ENCODE measurements around the gene RBBP7.

RBBP7 gene

DNA sequence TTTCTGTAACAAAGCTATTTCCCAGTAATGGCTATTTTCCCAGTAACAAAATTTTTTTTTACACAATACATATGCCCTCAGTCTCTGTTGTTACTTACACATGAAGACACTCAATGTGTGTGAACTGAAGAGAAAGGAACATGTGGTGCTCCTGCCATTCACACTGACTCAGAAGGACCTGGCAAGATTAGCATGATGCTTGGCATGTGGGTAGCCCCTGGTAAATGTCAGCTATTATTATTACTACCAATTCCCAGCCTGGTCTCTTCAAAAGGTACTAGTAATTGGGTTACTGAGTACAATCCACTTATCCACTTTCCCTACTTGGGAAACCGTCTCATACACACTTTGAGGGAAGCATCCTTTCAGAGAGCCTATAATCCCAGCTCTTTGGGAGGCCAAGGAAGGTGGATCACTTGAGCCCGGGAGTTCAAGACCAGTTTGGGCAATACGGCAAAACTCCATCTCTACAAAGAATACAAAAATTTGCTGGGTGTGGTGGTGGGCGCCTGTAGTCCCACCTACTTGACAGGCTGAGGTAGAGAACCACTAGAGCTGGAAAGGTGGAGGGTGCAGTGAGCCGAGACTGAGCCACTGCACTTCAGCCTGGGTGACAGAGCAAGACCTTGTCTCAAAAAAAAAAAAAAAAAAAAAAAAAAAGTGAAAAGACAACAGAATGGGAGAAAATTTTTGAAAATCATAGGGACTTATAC is 14.6 kb downstream of the RBBP7 start:
- H3K4me3 ChIP-seq (ENCODE audit: severe bottlenecking) = no peak overlapping the region
- H3K4me1 ChIP-seq (ENCODE audit: insufficient read depth, poor library complexity, severe bottlenecking) = no peaks in the 10 kb centered on the region
- H3K9me3 ChIP-seq (ENCODE audit: severe bottlenecking) = no peaks in the 10 kb centered on the region
- peaks cover 63% of the 10 kb centered on the region for H3K36me3 ChIP-seq (ENCODE audit: low read depth)
- no peaks in the 10 kb centered on the region for H3K27me3 ChIP-seq (ENCODE audit: insufficient read depth, poor library complexity, severe bottlenecking)
- ATAC-seq (ENCODE audit: low read depth) (no peak), DNase-seq (ENCODE audit: low spot score) (no peak)
- H3K27ac ChIP-seq (ENCODE audit: poor library complexity, severe bottlenecking) = no peak overlapping the region
- TF ChIP-seq, protein P1, sequence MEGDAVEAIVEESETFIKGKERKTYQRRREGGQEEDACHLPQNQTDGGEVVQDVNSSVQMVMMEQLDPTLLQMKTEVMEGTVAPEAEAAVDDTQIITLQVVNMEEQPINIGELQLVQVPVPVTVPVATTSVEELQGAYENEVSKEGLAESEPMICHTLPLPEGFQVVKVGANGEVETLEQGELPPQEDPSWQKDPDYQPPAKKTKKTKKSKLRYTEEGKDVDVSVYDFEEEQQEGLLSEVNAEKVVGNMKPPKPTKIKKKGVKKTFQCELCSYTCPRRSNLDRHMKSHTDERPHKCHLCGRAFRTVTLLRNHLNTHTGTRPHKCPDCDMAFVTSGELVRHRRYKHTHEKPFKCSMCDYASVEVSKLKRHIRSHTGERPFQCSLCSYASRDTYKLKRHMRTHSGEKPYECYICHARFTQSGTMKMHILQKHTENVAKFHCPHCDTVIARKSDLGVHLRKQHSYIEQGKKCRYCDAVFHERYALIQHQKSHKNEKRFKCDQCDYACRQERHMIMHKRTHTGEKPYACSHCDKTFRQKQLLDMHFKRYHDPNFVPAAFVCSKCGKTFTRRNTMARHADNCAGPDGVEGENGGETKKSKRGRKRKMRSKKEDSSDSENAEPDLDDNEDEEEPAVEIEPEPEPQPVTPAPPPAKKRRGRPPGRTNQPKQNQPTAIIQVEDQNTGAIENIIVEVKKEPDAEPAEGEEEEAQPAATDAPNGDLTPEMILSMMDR (IDR thresholded peaks at IDR 0.05; ENCODE audit: poor library complexity, severe bottlenecking) = no peak

DNA sequence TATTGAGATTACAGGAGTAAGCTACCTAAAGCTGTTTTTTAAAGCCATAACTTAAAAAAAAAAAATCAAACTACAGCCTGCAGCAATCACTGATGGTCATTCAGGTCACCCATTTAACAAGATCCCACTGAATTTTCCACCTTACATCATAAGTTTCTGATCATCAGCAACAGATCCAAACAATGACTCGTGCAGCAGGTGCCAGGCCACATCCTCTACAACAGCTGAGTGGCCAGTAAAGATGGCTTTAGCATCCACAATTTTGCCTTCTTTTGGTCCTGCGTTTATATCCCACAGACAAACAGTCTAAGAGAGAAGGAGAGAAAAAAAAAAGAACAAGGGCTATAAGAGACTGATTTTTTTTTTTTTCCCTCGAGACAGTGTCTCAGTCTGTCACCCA is 16.6 kb downstream of the RBBP7 start:
- Histone ChIP-seq H3K4me3 (ENCODE audit: severe bottlenecking) (no peak overlapping the region), H3K36me3 (ENCODE audit: low read depth) (peaks cover 70% of the 10 kb centered on the region), H3K27ac (ENCODE audit: poor library complexity, severe bottlenecking) (no peak overlapping the region), H3K4me1 (ENCODE audit: insufficient read depth, poor library complexity, severe bottlenecking) (no peaks in the 10 kb centered on the region), H3K27me3 (ENCODE audit: insufficient read depth, poor library complexity, severe bottlenecking) (no peaks in the 10 kb centered on the region), H3K9me3 (ENCODE audit: severe bottlenecking) (no peaks in the 10 kb centered on the region)
- TF ChIP-seq, protein P1 (IDR thresholded peaks at IDR 0.05; ENCODE audit: poor library complexity, severe bottlenecking) = no peak
- ATAC-seq (ENCODE audit: low read depth) (no peak), DNase-seq (ENCODE audit: low spot score) (no peak)

DNA sequence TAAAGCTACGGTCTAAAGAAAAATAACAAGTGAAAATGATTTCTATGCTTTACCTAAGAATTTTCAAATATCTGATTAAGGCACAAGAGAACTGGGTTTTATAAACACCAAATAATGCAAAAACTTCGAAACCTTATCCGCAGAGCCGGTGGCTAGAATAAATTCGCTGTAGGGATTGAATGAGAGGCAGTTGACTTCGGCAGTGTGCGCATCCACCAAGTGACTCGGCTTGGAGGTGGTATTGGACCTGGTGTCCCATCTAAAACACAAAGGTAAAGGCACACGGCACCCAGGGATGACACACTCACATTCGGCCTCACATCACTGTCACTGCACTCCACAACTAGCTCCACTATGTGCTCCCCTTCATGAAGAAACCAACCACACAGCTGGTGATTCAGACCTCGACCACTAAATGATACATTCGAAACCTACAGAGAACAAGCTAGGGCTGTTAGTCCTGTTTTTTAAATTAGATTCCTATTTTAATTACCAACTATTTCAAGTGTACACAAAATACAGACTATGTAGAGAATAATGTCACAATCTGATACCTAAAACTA is 17.5 kb downstream of the RBBP7 start:
- no peak overlapping the region for H3K4me3 ChIP-seq (ENCODE audit: severe bottlenecking)
- TF ChIP-seq, protein P1 (IDR thresholded peaks at IDR 0.05; ENCODE audit: poor library complexity, severe bottlenecking) = no peak
- no peak overlapping the region for H3K27ac ChIP-seq (ENCODE audit: poor library complexity, severe bottlenecking)
- no peaks in the 10 kb centered on the region for H3K9me3 ChIP-seq (ENCODE audit: severe bottlenecking)
- H3K4me1 ChIP-seq (ENCODE audit: insufficient read depth, poor library complexity, severe bottlenecking) = no peaks in the 10 kb centered on the region
- DNase-seq (ENCODE audit: low spot score) (no peak), ATAC-seq (ENCODE audit: low read depth) (no peak)
- no peaks in the 10 kb centered on the region for H3K27me3 ChIP-seq (ENCODE audit: insufficient read depth, poor library complexity, severe bottlenecking)
- peaks cover 69% of the 10 kb centered on the region for H3K36me3 ChIP-seq (ENCODE audit: low read depth)

DNA sequence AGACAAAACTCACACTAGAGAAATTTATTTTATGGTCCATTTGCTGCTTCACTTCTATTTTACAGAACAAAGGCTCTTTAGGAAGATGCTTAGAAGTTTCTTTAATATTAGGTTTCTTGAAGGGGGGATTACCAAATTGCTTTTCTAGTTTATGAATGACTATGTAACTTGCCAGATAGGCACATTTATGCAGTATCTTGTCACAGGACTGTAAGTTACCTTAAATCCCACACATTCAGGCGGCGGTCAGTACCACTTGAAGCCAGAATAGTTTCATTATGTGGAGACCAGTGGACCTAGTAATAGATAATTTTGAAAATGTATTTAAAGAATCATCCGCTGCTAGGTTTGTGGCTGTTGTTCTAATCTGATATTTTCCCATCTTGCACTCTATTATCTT is 18.3 kb downstream of the RBBP7 start:
- Histone ChIP-seq H3K9me3 (ENCODE audit: severe bottlenecking) (no peaks in the 10 kb centered on the region), H3K27me3 (ENCODE audit: insufficient read depth, poor library complexity, severe bottlenecking) (no peaks in the 10 kb centered on the region), H3K27ac (ENCODE audit: poor library complexity, severe bottlenecking) (no peak overlapping the region), H3K4me1 (ENCODE audit: insufficient read depth, poor library complexity, severe bottlenecking) (no peaks in the 10 kb centered on the region), H3K36me3 (ENCODE audit: low read depth) (peaks cover 62% of the 10 kb centered on the region), H3K4me3 (ENCODE audit: severe bottlenecking) (no peak overlapping the region)
- ATAC-seq (ENCODE audit: low read depth) (no peak), DNase-seq (ENCODE audit: low spot score) (no peak)
- TF ChIP-seq, protein P1 (IDR thresholded peaks at IDR 0.05; ENCODE audit: poor library complexity, severe bottlenecking) = no peak

DNA sequence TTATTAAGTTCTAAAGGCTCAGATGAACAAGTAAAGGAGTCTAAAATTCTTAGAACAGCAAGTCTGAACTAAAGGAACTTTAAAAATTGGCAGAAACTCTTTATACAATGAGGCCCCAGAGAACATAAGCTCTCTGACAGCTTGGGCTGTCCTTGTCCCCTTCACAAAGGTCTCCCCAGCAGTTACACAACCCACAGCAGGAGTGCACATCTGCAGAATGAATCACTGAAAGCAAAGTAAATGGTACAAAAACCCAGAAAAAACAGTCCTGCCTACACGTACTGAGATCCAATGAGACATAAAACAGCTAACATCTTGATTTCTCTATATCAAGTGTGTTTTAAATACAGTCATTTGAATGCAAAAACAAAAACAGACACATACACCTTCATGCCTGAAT is 18.7 kb downstream of the RBBP7 start:
- no peak overlapping the region for H3K4me3 ChIP-seq (ENCODE audit: severe bottlenecking)
- ATAC-seq (ENCODE audit: low read depth) (no peak), DNase-seq (ENCODE audit: low spot score) (no peak)
- no peaks in the 10 kb centered on the region for H3K27me3 ChIP-seq (ENCODE audit: insufficient read depth, poor library complexity, severe bottlenecking)
- H3K27ac ChIP-seq (ENCODE audit: poor library complexity, severe bottlenecking) = no peak overlapping the region
- TF ChIP-seq, protein P1 (IDR thresholded peaks at IDR 0.05; ENCODE audit: poor library complexity, severe bottlenecking) = no peak
- no peaks in the 10 kb centered on the region for H3K4me1 ChIP-seq (ENCODE audit: insufficient read depth, poor library complexity, severe bottlenecking)
- no peaks in the 10 kb centered on the region for H3K9me3 ChIP-seq (ENCODE audit: severe bottlenecking)
- H3K36me3 ChIP-seq (ENCODE audit: low read depth) = peaks cover 62% of the 10 kb centered on the region
